ENCODE results near the gene IRF8.

Gene IRF8

DNA sequence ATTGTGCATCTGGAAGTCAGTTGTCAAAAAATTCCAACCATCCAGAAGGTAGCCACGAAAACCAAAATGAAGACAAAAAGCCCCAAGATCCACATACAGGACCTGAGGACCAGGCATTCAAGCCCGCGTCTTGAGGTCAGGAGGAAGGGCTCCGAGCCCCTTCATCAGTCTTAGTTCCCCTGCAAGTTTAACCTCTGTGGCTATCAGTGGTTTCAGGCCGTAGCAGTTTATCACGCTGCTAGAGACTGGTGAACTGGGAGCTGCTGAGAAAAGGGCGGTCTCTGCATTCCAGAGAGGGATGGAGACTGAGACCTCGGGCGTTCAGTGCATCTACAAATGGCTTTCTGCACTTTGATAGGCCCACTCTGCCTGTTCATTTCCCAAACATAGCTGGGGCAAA is 70.6 kb downstream of the IRF8 start:
- Histone ChIP-seq H3K9me3 (ENCODE audit: control insufficient read depth in 1 of 2, low read length in 2 of 2) (no peaks in the 10 kb centered on the region), H3K4me3 (ENCODE audit: low read depth in 1 of 2, low read length in 2 of 2) (no peak overlapping the region), H3K4me1 (ENCODE audit: control insufficient read depth in 1 of 2, insufficient read depth in 2 of 2, low read length in 2 of 2) (peaks cover 0 to 7% of the 10 kb centered on the region in 2 donors), H3K36me3 (ENCODE audit: control insufficient read depth in 1 of 2, insufficient read depth in 2 of 2, low read length in 2 of 2) (no peaks in the 10 kb centered on the region), H3K27me3 (ENCODE audit: low read depth, low read length) (no peaks in the 10 kb centered on the region), H3K27ac (ENCODE audit: low read length) (no peak overlapping the region)

DNA sequence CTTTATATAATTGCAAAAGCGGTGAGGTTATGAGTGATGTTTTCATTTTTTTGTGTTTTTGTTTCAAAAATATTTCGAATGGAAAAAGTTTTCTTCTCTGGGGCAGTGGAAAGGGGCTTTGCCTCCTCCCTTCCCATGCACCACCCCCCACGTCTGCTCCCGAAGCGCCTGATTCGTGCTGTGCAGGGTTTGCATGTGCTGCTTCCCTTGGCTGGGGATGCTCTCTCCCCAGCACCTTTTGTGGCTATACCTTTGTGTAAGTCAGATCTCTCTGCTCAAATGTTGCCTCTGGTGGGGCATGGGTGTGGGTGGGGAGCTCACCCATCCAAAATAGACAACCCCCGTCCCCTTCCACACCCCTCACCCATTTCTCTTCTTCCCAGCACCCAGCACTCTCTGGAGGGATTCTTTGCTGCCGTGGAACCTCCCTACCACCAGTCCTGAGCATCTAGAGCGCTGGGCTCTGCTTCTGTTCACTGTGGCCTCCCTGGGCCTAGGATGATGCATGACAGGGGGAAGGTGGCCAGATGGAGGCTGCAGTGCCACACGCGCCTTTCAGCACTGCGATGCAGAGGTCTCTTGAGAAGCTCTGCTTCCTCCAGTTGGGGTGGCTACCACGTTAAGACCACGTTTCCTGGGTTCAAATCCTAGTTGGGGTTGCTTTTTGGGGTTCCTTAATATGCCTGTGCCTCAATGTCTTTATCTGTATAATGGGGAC is 71.2 kb downstream of the IRF8 start:
- Histone ChIP-seq H3K4me3 (ENCODE audit: low read depth in 1 of 2, low read length in 2 of 2) (no peak overlapping the region), H3K27me3 (ENCODE audit: low read depth, low read length) (no peaks in the 10 kb centered on the region), H3K27ac (ENCODE audit: low read length) (no peak overlapping the region), H3K36me3 (ENCODE audit: control insufficient read depth in 1 of 2, insufficient read depth in 2 of 2, low read length in 2 of 2) (no peaks in the 10 kb centered on the region), H3K4me1 (ENCODE audit: control insufficient read depth in 1 of 2, insufficient read depth in 2 of 2, low read length in 2 of 2) (peaks cover 0 to 7% of the 10 kb centered on the region in 2 donors), H3K9me3 (ENCODE audit: control insufficient read depth in 1 of 2, low read length in 2 of 2) (no peaks in the 10 kb centered on the region)

- H3K9me3 ChIP-seq (ENCODE audit: control insufficient read depth in 1 of 2, low read length in 2 of 2) = no peaks in the 10 kb centered on the region
- H3K4me3 ChIP-seq (ENCODE audit: low read depth in 1 of 2, low read length in 2 of 2) = no peak overlapping the region
- H3K36me3 ChIP-seq (ENCODE audit: control insufficient read depth in 1 of 2, insufficient read depth in 2 of 2, low read length in 2 of 2) = no peaks in the 10 kb centered on the region
- peaks cover 0 to 7% of the 10 kb centered on the region in 2 donors for H3K4me1 ChIP-seq (ENCODE audit: control insufficient read depth in 1 of 2, insufficient read depth in 2 of 2, low read length in 2 of 2)
- no peaks in the 10 kb centered on the region for H3K27me3 ChIP-seq (ENCODE audit: low read depth, low read length)
- H3K27ac ChIP-seq (ENCODE audit: low read length) = no peak overlapping the region
Observed at GRCh38 chr16:85970738-85971137, 71.8 kb downstream of the IRF8 start.
